Measurements from ENCODE around the gene RDM1.

DNA sequence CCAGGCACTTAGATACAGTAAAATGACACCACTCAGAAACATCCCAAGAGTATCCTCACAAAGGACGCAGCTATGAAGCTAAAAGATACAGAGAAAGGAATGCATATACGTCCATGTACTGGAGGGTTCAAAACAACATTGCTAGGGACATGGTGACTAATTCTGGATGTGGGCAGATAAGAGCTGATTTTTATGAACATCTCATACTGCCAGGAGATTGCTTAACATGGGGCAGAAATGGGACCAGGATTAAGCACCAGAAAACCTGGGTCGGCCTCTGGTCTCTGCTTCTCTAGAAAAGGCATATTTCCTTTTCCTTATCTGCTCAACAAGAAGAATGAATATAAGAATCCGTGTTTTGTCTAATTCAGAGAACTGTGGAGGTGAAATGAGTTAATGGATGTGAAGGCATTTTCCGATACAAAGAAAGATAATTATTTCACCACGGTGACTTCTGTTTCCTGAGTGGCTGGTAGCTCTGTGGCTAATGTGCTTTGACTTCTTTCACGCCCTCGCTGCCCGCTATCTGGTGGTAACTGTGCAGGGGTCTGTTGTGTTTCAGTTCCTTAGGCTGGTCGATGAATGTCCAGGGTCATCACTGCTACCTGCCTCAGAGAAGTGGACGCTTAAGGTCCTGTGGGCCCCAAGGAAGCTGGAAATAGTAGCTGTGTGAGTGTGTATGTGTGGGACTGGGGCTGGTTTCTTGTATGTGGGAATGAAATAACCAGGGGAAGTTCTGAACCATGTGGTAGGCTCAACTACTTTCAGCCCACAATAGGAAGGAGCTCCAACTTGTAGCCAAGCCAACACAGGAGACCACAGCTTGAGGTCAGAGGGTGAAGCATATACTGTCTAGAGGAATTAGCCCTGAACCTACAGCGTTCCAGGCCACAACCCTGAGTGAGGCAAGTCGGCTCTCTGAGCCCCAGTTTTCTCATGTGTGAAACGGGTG lies 34.7 kb downstream of the RDM1 start:
- no peak for TF ChIP-seq POLR2A (IDR thresholded peaks at IDR 0.05)
- no peak for TF ChIP-seq CTCF (IDR thresholded peaks at IDR 0.05)
- TF ChIP-seq EP300 (IDR thresholded peaks at IDR 0.05): no peak
